IgD-negative memory B cell (primary cell): ENCODE data around the gene VENTX. TPM values are rescaled to one million over a fixed set of nuclear protein-coding genes. Genes with fewer than 3 reads are reported as not detected.

Experiments
- H3K27ac Mint-ChIP-seq, 3 donors: one replicate each; pipeline ENCODE4 v1.8.0; 2020 to 2022; ENCODE audit warnings: mild to moderate bottlenecking in 3 of 3, mixed read lengths in 3 of 3, moderate library complexity in 1 of 3
- H3K27me3 Mint-ChIP-seq: one replicate; pipeline ENCODE4 v1.8.0; 2021; ENCODE audit warnings: mixed read lengths
- H3K36me3 Mint-ChIP-seq: one replicate; pipeline ENCODE4 v1.8.0; 2020; ENCODE audit warnings: mild to moderate bottlenecking, mixed read lengths
- H3K4me1 Mint-ChIP-seq, 3 donors: one replicate each; pipeline ENCODE4 v1.8.0; 2020 to 2022; ENCODE audit warnings: mixed read lengths in 3 of 3, mild to moderate bottlenecking in 1 of 3
- H3K4me3 Mint-ChIP-seq, 4 donors: one replicate each; pipeline ENCODE4 v1.8.0; 2020 to 2022; ENCODE audit warnings: mild to moderate bottlenecking in 4 of 4, mixed read lengths in 4 of 4, moderate library complexity in 3 of 4
- H3K9me3 Mint-ChIP-seq, 3 donors: one replicate each; pipeline ENCODE4 v1.8.0; 2020 to 2021; ENCODE audit warnings: mixed read lengths in 3 of 3, mild to moderate bottlenecking in 1 of 3
- polyA plus RNA-seq: library from polyadenylated mRNA; unstranded; fragments of 300-500 nt; fragmentation: Illumina TruSeq; gene quantifications from one replicate; pipeline ENCODE4 v1.2.3, GENCODE V29; 2021

Gene VENTX
- polyA plus RNA-seq, 1 donor from 2014 or later = not detected

- Mint-ChIP-seq H3K4me1 (no peaks in the 10 kb centered on the region), H3K36me3 (no peaks in the 10 kb centered on the region), H3K4me3 (no peak overlapping the region), H3K27me3 (peaks cover 6% of the 10 kb centered on the region), H3K9me3 (peaks cover 0 to 6% (median 0%) of the 10 kb centered on the region in 3 donors), H3K27ac (no peak overlapping the region)
Observed at GRCh38 chr10:133198621-133199487, 38.8 kb upstream of the VENTX start.

GRCh38 chr10:133199488-133199885 is 38.2 kb upstream of the VENTX start:
- Mint-ChIP-seq H3K27ac (no peak overlapping the region), H3K9me3 (peaks cover 0 to 5% (median 0%) of the 10 kb centered on the region in 3 donors), H3K4me1 (no peaks in the 10 kb centered on the region), H3K27me3 (peaks cover 6% of the 10 kb centered on the region), H3K36me3 (no peaks in the 10 kb centered on the region), H3K4me3 (no peak overlapping the region)

GRCh38 chr10:133199992-133200611 is 37.6 kb upstream of the VENTX start:
- H3K4me3 Mint-ChIP-seq = no peak overlapping the region
- H3K36me3 Mint-ChIP-seq = no peaks in the 10 kb centered on the region
- peaks cover 6% of the 10 kb centered on the region for H3K27me3 Mint-ChIP-seq
- H3K27ac Mint-ChIP-seq = no peak overlapping the region
- no peaks in the 10 kb centered on the region for H3K9me3 Mint-ChIP-seq
- no peaks in the 10 kb centered on the region for H3K4me1 Mint-ChIP-seq

GRCh38 chr10:133200621-133201031 is 37.0 kb upstream of the VENTX start:
- peaks cover 6% of the 10 kb centered on the region for H3K27me3 Mint-ChIP-seq
- H3K36me3 Mint-ChIP-seq = no peaks in the 10 kb centered on the region
- no peaks in the 10 kb centered on the region for H3K4me1 Mint-ChIP-seq
- H3K27ac Mint-ChIP-seq = no peak overlapping the region
- H3K4me3 Mint-ChIP-seq = no peak overlapping the region
- no peaks in the 10 kb centered on the region for H3K9me3 Mint-ChIP-seq

GRCh38 chr10:133201151-133201947 is 36.3 kb upstream of the VENTX start:
- Mint-ChIP-seq H3K4me1 (no peaks in the 10 kb centered on the region), H3K4me3 (peak overlapping the region in 1 of 4 donors; percentile 82), H3K27ac (no peak overlapping the region), H3K27me3 (peaks cover 6% of the 10 kb centered on the region), H3K9me3 (no peaks in the 10 kb centered on the region), H3K36me3 (no peaks in the 10 kb centered on the region)

- no peaks in the 10 kb centered on the region for H3K4me1 Mint-ChIP-seq
- no peaks in the 10 kb centered on the region for H3K9me3 Mint-ChIP-seq
- peaks cover 5% of the 10 kb centered on the region for H3K27me3 Mint-ChIP-seq
- H3K36me3 Mint-ChIP-seq = no peaks in the 10 kb centered on the region
- H3K4me3 Mint-ChIP-seq = no peak overlapping the region
- H3K27ac Mint-ChIP-seq = no peak overlapping the region
Observed at GRCh38 chr10:133201948-133202725, 35.5 kb upstream of the VENTX start.

- Mint-ChIP-seq H3K4me3 (no peak overlapping the region), H3K4me1 (no peaks in the 10 kb centered on the region), H3K36me3 (no peaks in the 10 kb centered on the region), H3K27ac (no peak overlapping the region), H3K27me3 (peaks cover 5% of the 10 kb centered on the region), H3K9me3 (no peaks in the 10 kb centered on the region)
Observed at GRCh38 chr10:133202778-133203651, 34.6 kb upstream of the VENTX start.

GRCh38 chr10:133203652-133204195 is 33.9 kb upstream of the VENTX start:
- no peaks in the 10 kb centered on the region for H3K36me3 Mint-ChIP-seq
- no peak overlapping the region for H3K4me3 Mint-ChIP-seq
- no peaks in the 10 kb centered on the region for H3K4me1 Mint-ChIP-seq
- no peaks in the 10 kb centered on the region for H3K9me3 Mint-ChIP-seq
- H3K27ac Mint-ChIP-seq = no peak overlapping the region
- H3K27me3 Mint-ChIP-seq = peaks cover 5% of the 10 kb centered on the region

GRCh38 chr10:133204226-133205015 is 33.2 kb upstream of the VENTX start:
- no peaks in the 10 kb centered on the region for H3K9me3 Mint-ChIP-seq
- H3K27ac Mint-ChIP-seq = no peak overlapping the region
- H3K27me3 Mint-ChIP-seq = peaks cover 4% of the 10 kb centered on the region
- H3K36me3 Mint-ChIP-seq = no peaks in the 10 kb centered on the region
- H3K4me3 Mint-ChIP-seq = no peak overlapping the region
- H3K4me1 Mint-ChIP-seq = no peaks in the 10 kb centered on the region

- Mint-ChIP-seq H3K4me3 (no peak overlapping the region), H3K27ac (no peak overlapping the region), H3K36me3 (no peaks in the 10 kb centered on the region), H3K9me3 (no peaks in the 10 kb centered on the region), H3K4me1 (no peaks in the 10 kb centered on the region), H3K27me3 (peaks cover 4% of the 10 kb centered on the region)
Observed at GRCh38 chr10:133205146-133205545, 32.5 kb upstream of the VENTX start.

- Mint-ChIP-seq H3K36me3 (no peaks in the 10 kb centered on the region), H3K4me3 (no peak overlapping the region), H3K4me1 (no peaks in the 10 kb centered on the region), H3K27ac (no peak overlapping the region), H3K9me3 (no peaks in the 10 kb centered on the region), H3K27me3 (no peaks in the 10 kb centered on the region)
Observed at GRCh38 chr10:133206356-133207040, 31.2 kb upstream of the VENTX start.

- Mint-ChIP-seq H3K27ac (no peak overlapping the region), H3K36me3 (no peaks in the 10 kb centered on the region), H3K4me1 (no peaks in the 10 kb centered on the region), H3K4me3 (no peak overlapping the region), H3K9me3 (peaks cover 0 to 2% (median 0%) of the 10 kb centered on the region in 3 donors), H3K27me3 (peaks cover 2% of the 10 kb centered on the region)
Observed at GRCh38 chr10:133207041-133207600, 30.5 kb upstream of the VENTX start.
